Kidney epithelial cell (primary cell): ENCODE data around the gene ATXN2. TPM values are rescaled to one million over a fixed set of nuclear protein-coding genes. Genes with fewer than 3 reads are reported as not detected.
"Not testable (repeated sequence)": the region's sequence is repeated elsewhere in the genome, so short reads cannot be mapped to it uniquely, and the experiment has no call there.

Source experiments
- DNase-seq: peaks from one replicate; pipeline ENCODE4 v3.0.0-alpha.2; 2010; ENCODE audit warnings: low read depth
- H3K27me3 ChIP-seq: 2 replicates; pipeline ENCODE4 v1.6.0; 2011; ENCODE audit warnings: low read length; ENCODE audit not compliant: control insufficient read depth, insufficient read depth
- H3K36me3 ChIP-seq: 2 replicates; pipeline ENCODE4 v1.5.1; 2011; ENCODE audit warnings: low read length; ENCODE audit not compliant: control insufficient read depth, insufficient read depth
- H3K4me3 ChIP-seq: 2 replicates; pipeline ENCODE4 v1.5.1; 2011; ENCODE audit warnings: low read depth, mild to moderate bottlenecking, control low read depth, low read length
- total RNA-seq: library from RNA; depleted of rRNA; stranded (reverse); fragments of >200 nt; gene quantifications from 2 replicates; pipeline ENCODE4 v1.2.3, GENCODE V29; 2015
- TF ChIP-seq, protein P1 (sequence below): IDR thresholded peaks from 2 replicates; pipeline ENCODE4 v1.5.1; 2011; ENCODE audit warnings: mild to moderate bottlenecking, moderate library complexity, low read length, control low read depth, inconsistent platforms; ENCODE audit not compliant: insufficient read depth, poor library complexity, severe bottlenecking

The ATXN2 gene
- total RNA-seq, 1 donor from 2014 or later, result 26.3 TPM

GRCh38 chr12:111469401-111469800 lies 129.7 kb downstream of the ATXN2 start:
- H3K36me3 ChIP-seq, result peaks cover 4% of the 10 kb centered on the region
- TF ChIP-seq, protein P1, sequence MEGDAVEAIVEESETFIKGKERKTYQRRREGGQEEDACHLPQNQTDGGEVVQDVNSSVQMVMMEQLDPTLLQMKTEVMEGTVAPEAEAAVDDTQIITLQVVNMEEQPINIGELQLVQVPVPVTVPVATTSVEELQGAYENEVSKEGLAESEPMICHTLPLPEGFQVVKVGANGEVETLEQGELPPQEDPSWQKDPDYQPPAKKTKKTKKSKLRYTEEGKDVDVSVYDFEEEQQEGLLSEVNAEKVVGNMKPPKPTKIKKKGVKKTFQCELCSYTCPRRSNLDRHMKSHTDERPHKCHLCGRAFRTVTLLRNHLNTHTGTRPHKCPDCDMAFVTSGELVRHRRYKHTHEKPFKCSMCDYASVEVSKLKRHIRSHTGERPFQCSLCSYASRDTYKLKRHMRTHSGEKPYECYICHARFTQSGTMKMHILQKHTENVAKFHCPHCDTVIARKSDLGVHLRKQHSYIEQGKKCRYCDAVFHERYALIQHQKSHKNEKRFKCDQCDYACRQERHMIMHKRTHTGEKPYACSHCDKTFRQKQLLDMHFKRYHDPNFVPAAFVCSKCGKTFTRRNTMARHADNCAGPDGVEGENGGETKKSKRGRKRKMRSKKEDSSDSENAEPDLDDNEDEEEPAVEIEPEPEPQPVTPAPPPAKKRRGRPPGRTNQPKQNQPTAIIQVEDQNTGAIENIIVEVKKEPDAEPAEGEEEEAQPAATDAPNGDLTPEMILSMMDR, result no peak
- DNase-seq, result no peak
- no peaks in the 10 kb centered on the region for H3K27me3 ChIP-seq
- H3K4me3 ChIP-seq, result no peak overlapping the region

DNA sequence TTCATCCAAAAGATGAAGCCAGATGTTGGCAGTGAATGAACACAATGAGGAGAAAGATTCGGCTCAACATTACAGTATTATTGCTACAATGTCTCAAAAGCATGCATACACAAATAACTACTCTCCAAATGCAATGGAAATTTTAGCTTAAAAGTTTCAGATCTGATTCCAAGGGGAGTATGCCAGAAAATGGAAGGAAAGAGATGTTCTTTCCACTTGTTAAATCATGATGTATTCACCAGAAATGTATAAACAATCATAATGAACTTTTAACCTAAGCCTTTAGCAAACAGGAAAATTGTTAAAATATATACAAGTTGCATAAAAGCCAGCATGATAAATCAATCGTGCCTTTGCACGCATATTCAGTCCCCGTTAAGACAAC lies 131.3 kb downstream of the ATXN2 start:
- no peaks in the 10 kb centered on the region for H3K27me3 ChIP-seq
- H3K4me3 ChIP-seq, result no peak overlapping the region
- peaks cover 4% of the 10 kb centered on the region for H3K36me3 ChIP-seq
- TF ChIP-seq, protein P1, result no peak
- DNase-seq, result no peak

DNA sequence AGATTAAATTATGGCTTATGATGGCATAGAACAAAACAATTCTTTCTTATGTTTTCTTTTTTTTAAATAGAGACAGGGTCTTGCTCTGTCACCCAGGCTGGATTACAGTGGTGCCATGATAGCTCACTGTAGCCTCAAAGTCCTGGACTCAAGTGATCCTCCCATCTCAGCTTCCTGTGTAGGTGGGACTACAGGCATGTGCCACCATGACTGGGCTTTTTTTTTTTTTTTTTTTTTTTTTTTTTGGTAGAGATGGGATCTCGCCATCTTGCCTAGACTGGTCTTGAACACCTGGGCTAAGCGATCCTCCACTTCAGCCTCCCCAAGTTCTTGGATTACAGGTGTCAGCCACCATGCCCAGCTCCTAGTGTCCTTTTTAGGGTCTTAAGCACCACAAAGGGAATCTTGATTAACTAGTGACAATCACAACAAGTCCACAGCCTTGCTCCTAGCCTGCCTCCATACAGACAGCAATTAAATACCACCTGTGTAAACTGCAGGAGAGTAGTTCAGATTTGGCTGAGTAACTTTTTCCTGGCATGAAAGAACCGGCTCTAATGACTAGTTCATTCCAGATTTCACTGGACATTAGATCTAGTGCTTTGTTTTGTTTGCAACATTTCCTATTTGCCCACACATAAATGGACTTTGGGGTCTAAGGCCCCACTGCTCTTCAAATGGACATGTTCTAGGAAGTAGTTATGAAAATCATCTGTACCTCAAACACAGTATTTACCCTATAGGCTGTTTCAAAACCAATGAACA lies 131.8 kb downstream of the ATXN2 start:
- H3K36me3 ChIP-seq, result peaks cover 4% of the 10 kb centered on the region
- no peak overlapping the region for H3K4me3 ChIP-seq
- DNase-seq, result no peak
- TF ChIP-seq, protein P1, result no peak
- no peaks in the 10 kb centered on the region for H3K27me3 ChIP-seq

- no peak overlapping the region for H3K4me3 ChIP-seq
- DNase-seq, result no peak
Measured at GRCh38 chr12:111462210-111462769, 136.8 kb downstream of the ATXN2 start.

GRCh38 chr12:111460111-111460510 lies 139.0 kb downstream of the ATXN2 start:
- not testable (repeated sequence) for H3K27me3 ChIP-seq, DNase-seq, H3K4me3 ChIP-seq, H3K36me3 ChIP-seq

More at GRCh38 chr12:111462210-111462769, 136.8 kb downstream of the ATXN2 start:
- TF ChIP-seq, protein P1, result no peak
- Histone ChIP-seq H3K36me3 (peaks cover 1% of the 10 kb centered on the region), H3K27me3 (no peaks in the 10 kb centered on the region)

GRCh38 chr12:111458546-111459172 lies 140.5 kb downstream of the ATXN2 start:
- Histone ChIP-seq H3K4me3 (no peak overlapping the region), H3K36me3 (peaks cover 1% of the 10 kb centered on the region), H3K27me3 (no peaks in the 10 kb centered on the region)
- DNase-seq, result no peak
- TF ChIP-seq, protein P1, result no peak
